NCI-H2171 (cell line): Measurements from ENCODE around the gene FGD5.

Experiments
- DNase-seq: peaks from one replicate; lab custom pipeline; 2025; lab: John Stamatoyannopoulos, UW

Gene FGD5

GRCh38 chr3:14829811-14830210 lies 11.0 kb downstream of the FGD5 start:
- no peak for DNase-seq

GRCh38 chr3:14831916-14832450 lies 13.2 kb downstream of the FGD5 start:
- DNase-seq, result no peak

GRCh38 chr3:14832975-14833722 lies 14.4 kb downstream of the FGD5 start:
- no peak for DNase-seq

GRCh38 chr3:14834121-14834520 lies 15.4 kb downstream of the FGD5 start:
- no peak for DNase-seq

GRCh38 chr3:14834807-14835466 lies 16.2 kb downstream of the FGD5 start:
- no peak for DNase-seq

- DNase-seq, result no peak
These were observed 17.3 kb downstream of the FGD5 start for GRCh38 chr3:14836049-14836468.

GRCh38 chr3:14837186-14837877 lies 18.6 kb downstream of the FGD5 start:
- DNase-seq, result no peak

- DNase-seq, result no peak
These were observed 19.1 kb downstream of the FGD5 start for GRCh38 chr3:14837878-14838258.

- DNase-seq, result no peak
These were observed 20.5 kb downstream of the FGD5 start for GRCh38 chr3:14839236-14839635.

GRCh38 chr3:14841836-14842235 lies 23.1 kb downstream of the FGD5 start:
- no peak for DNase-seq

- no peak for DNase-seq
These were observed 23.5 kb downstream of the FGD5 start for GRCh38 chr3:14842277-14842676.

- DNase-seq, result no peak
These were observed 24.6 kb downstream of the FGD5 start for GRCh38 chr3:14843321-14843720.

GRCh38 chr3:14844386-14845170 lies 25.8 kb downstream of the FGD5 start:
- no peak for DNase-seq

- DNase-seq, result no peak
These were observed 26.4 kb downstream of the FGD5 start for GRCh38 chr3:14845180-14845579.

- no peak for DNase-seq
These were observed 27.1 kb downstream of the FGD5 start for GRCh38 chr3:14845826-14846225.

- DNase-seq, result no peak
These were observed 27.6 kb downstream of the FGD5 start for GRCh38 chr3:14846226-14846880.

GRCh38 chr3:14847613-14848541 lies 29.1 kb downstream of the FGD5 start:
- DNase-seq, result no peak

GRCh38 chr3:14848906-14849305 lies 30.1 kb downstream of the FGD5 start:
- DNase-seq, result no peak

- no peak for DNase-seq
These were observed 31.0 kb downstream of the FGD5 start for GRCh38 chr3:14849638-14850230.

- no peak for DNase-seq
These were observed 33.4 kb downstream of the FGD5 start for GRCh38 chr3:14852058-14852594.
